ENCODE measurements around the gene GJB3. TPM values are rescaled to one million over a fixed set of nuclear protein-coding genes. Genes with fewer than 3 reads are reported as not detected.

The GJB3 gene
- 0.16 and 1.2 TPM in 2 replicates for total RNA-seq

DNA sequence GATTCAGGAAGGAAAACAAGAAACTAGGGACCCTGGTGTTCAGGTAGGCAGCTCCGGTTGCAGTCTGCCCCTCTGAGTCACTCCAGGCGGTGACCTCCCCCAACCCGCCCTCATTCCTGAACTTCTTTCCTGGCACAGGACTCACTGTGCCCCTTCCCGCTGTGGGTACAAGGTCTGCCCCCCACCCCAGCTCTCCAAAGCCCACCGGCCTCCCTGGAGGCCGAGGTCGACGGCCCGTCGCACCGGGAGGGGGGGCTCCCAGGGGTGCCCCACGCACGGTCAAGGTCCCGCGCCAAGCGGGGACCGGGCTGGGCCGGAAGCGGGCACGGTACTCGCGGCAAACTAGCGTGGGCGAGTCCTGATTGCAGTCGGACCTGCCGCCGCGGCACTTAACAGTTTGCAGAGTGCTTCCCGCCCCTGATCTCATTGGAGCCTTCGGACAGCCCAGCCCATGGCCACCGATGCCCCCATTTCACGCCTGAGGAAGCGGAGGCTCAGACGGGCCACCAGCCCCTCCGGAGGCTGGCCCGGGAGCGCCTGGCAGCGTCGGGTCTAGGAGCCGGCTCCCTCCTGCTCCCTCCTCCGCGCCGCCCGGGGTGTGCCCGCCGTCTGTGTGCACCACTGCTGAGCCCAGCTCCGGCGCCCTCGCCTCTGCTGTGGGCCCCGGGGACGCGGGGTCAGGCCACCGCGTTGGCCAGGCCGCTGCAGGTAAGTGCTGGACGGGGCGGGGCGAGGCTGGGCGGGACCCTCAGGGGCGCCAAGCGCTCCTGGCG is at the start of gene GJB3:
TSS of gene GJB3 (plus strand) at position 144 of the 773 bp plus-strand sequence. CDS start 3,549 bp downstream, outside the sequence.

DNA sequence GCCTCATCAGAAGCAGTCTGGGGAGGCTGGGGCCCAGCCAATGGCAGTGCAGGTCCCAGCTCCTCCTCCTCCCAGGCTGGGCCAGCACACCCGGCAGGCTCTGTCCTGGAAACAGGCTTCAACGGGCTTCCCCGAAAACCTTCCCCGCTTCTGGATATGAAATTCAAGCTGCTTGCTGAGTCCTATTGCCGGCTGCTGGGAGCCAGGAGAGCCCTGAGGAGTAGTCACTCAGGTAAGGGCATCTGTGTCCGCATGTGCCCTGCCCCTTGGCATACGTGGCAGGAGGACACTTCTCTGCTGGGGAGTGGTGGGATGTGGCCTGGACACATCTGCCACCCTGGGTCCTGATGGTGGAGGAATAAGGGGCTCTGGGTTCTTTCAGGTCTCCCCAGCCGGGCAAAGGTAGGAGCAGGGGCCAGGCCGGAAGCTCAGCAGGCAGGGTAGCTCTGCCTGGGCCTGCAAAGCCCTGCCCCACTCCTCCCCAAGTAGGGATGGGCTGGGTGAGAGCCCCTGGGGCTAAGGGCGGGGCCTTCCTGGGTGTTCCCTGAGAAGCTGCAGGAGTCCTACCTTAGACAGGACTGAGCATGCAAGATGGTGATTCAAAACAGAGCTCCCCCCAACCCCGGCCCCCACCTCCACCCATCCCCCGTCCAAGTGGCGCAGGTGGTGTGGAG is 25.9 kb upstream of the GJB3 start, which contains the start of gene GJB5:
TSS of gene GJB5 (plus strand) at position 84 of the 674 bp plus-strand sequence. CDS start 2,284 bp downstream, outside the sequence.

DNA sequence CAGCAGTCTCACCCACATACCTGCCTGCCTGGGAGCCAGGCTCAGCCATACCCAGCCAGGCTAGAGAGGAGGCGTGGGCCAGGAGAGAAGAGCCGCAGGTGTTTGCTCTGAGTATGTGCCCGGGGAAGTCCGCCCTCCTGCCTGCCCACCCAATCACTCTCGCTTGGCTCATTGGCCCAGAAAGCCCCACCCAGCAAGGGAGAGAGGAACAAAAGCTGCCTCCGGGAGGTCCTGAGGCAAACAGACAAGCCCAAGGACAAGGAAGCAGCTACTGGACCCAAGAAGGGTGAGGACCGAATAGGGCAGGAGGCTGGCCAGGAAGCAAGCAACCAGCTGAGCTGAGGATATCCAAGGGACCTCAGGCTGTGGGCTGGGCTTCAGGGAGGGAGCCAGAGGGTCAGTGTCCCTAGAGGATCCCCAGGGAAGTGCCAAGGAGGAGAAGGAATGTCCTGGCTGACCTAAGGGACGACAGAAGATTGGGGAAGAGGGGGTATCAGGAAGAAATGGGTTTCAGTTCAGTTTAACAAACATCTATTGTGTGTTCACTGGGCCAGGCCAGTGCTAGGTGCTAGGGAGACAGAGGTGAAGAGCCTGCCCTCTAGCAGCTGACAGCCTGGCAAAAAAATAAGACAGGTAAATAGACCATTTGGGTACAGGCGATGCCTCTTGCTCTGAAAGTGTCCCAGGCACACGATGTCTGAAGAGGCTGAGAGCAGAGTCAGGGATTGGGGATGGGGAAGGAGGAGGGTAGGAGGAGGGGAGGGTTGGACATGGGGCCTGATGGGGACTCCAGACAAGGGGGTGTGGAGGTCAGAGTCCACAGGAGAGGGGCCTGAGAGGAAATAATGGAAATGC is 21.3 kb upstream of the GJB3 start, which contains the start of gene GJB4:
TSS of gene GJB4 (plus strand) at position 238 of the 855 bp plus-strand sequence. CDS start 1,515 bp downstream, outside the sequence.

DNA sequence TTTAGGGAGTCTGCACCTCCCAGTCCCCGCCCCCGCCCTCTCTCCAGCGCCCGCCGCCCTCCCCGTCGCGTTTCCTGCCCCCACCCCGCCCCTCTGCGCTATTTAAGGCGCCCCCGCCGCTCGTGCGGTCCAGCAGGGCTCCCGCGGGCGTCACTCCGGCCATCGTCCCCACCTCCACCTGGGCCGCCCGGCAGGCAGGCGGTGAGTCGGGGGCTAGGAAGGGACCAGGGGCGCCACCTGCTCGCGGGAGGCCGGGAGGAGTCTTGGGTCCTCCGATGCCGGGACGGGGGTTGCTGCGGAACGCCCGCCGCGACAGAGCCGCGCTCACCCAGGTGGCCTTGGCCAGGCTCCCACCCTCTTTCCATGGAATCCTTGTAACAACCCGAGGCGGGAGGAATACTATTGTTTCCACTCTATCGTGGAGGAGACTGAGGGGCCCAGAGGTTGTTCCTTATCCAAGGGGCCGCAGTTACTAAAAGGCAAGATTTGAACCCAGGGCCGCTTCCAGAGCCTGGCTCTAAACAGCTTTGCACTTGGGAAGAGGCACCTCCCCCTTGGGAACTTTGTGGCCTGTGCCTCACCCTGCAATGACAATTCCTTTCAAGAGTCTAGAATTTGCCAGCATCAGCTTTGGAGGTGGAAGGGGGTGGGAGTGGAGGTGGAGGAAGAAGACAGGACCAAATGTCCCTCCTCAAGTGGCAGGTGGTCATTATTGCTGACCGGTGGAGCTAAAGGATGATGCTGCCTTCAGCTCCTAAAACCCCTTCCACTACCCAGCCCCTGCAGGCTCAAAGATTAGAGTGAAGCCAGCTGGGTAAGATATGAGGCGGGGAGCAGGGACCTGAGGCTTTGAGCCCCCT is 12.1 kb downstream of the GJB3 start, which contains the start of gene GJA4:
TSS of gene GJA4 (plus strand) at position 132 of the 860 bp plus-strand sequence. CDS start 1,215 bp downstream, outside the sequence.

Other genes starting within 250 kb of the GJB3 start
- not detected in 2 replicates for gene GJB5, start 26.2 kb upstream of the GJB3 start, total RNA-seq
- not detected in 2 replicates for gene GJB4, start 21.5 kb upstream of the GJB3 start, total RNA-seq
- gene GJA4, start 11.8 kb downstream of the GJB3 start, total RNA-seq = 0.39 and 2.6 TPM in 2 replicates
- 27.8 and 45.8 TPM in 2 replicates for gene SMIM12, start 78.5 kb downstream of the GJB3 start, total RNA-seq
- gene DLGAP3, start 148.4 kb downstream of the GJB3 start, total RNA-seq = under 0.01 and 0.08 TPM in 2 replicates
- 29.7 and 62.1 TPM in 2 replicates for gene TMEM35B, start 204.1 kb downstream of the GJB3 start, total RNA-seq

Measured in epithelial cell of alveolus of lung (primary cell).